Type B pancreatic cell (in vitro differentiated cells): ENCODE data around the gene ARHGAP4. TPM values are rescaled to one million over a fixed set of nuclear protein-coding genes. Genes with fewer than 3 reads are reported as not detected.
A peak's percentile ranks its signal among the peaks of the same experiment; 100 is the strongest.

Experiments
- DNase-seq: peaks from one replicate; pipeline ENCODE4 v3.0.0; 2021; ENCODE audit warnings: mixed read lengths; ENCODE audit not compliant: unreplicated experiment; ENCODE audit errors: extremely low spot score
- H3K27ac Mint-ChIP-seq: 2 replicates; pipeline ENCODE4 v1.8.0; 2021; ENCODE audit warnings: mild to moderate bottlenecking, mixed read lengths
- H3K27me3 Mint-ChIP-seq: 2 replicates; pipeline ENCODE4 v1.8.0; 2021; ENCODE audit warnings: mixed read lengths
- H3K36me3 Mint-ChIP-seq: 2 replicates; pipeline ENCODE4 v1.8.0; 2021; ENCODE audit warnings: mixed read lengths
- H3K4me1 Mint-ChIP-seq: one replicate; pipeline ENCODE4 v1.8.0; 2021; ENCODE audit warnings: mixed read lengths; ENCODE audit not compliant: unreplicated experiment
- H3K4me3 Mint-ChIP-seq: 2 replicates; pipeline ENCODE4 v1.8.0; 2021; ENCODE audit warnings: mild to moderate bottlenecking, mixed read lengths
- H3K9me3 Mint-ChIP-seq: 2 replicates; pipeline ENCODE4 v1.8.0; 2021; ENCODE audit warnings: mixed read lengths
- total RNA-seq: library from RNA; stranded (reverse); gene quantifications from 2 replicates; pipeline ENCODE4 v1.2.1, GENCODE V29; 2021; ENCODE audit warnings: low replicate concordance
- TF ChIP-seq, protein P1 (sequence below): fragments of 200-600 bp; sonication (generic); conservative IDR thresholded peaks from 2 replicates; pipeline ENCODE4 v1.5.0; 2021; ENCODE audit warnings: antibody characterized with exemption, mild to moderate bottlenecking

ARHGAP4 gene
- total RNA-seq, 1 donor from 2014 or later = 8.8 TPM

DNA sequence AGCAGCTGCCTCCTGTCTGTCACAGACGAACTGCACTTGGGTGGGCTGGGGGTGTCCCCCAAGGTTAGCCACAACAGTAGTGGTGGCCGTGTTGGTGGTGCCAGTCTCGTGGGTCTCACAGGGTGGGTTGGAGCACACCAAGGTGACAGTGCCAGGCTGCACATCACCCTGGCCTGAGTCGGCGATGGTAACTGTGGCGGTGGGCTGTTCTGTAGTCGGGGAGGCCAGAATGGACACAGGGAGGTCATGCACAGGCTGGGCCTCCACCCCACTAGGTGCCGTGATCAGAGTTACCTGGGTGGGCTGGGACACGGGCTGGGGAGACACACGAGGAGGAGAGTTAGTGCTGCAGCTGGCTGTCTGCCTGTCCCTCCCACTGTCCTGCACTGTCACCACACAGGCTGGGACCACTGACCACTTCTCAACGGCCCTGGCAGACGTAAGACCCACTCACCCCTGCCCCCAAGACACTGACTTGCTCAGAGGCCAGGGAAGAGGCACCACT lies 29.2 kb upstream of the ARHGAP4 start:
- H3K4me3 Mint-ChIP-seq = no peak overlapping the region
- H3K9me3 Mint-ChIP-seq = no peaks in the 10 kb centered on the region
- H3K4me1 Mint-ChIP-seq = no peaks in the 10 kb centered on the region
- no peak for DNase-seq
- TF ChIP-seq, protein P1, sequence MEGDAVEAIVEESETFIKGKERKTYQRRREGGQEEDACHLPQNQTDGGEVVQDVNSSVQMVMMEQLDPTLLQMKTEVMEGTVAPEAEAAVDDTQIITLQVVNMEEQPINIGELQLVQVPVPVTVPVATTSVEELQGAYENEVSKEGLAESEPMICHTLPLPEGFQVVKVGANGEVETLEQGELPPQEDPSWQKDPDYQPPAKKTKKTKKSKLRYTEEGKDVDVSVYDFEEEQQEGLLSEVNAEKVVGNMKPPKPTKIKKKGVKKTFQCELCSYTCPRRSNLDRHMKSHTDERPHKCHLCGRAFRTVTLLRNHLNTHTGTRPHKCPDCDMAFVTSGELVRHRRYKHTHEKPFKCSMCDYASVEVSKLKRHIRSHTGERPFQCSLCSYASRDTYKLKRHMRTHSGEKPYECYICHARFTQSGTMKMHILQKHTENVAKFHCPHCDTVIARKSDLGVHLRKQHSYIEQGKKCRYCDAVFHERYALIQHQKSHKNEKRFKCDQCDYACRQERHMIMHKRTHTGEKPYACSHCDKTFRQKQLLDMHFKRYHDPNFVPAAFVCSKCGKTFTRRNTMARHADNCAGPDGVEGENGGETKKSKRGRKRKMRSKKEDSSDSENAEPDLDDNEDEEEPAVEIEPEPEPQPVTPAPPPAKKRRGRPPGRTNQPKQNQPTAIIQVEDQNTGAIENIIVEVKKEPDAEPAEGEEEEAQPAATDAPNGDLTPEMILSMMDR = no peak
- H3K27me3 Mint-ChIP-seq = no peaks in the 10 kb centered on the region
- no peak overlapping the region for H3K27ac Mint-ChIP-seq
- peaks cover 6% of the 10 kb centered on the region for H3K36me3 Mint-ChIP-seq

DNA sequence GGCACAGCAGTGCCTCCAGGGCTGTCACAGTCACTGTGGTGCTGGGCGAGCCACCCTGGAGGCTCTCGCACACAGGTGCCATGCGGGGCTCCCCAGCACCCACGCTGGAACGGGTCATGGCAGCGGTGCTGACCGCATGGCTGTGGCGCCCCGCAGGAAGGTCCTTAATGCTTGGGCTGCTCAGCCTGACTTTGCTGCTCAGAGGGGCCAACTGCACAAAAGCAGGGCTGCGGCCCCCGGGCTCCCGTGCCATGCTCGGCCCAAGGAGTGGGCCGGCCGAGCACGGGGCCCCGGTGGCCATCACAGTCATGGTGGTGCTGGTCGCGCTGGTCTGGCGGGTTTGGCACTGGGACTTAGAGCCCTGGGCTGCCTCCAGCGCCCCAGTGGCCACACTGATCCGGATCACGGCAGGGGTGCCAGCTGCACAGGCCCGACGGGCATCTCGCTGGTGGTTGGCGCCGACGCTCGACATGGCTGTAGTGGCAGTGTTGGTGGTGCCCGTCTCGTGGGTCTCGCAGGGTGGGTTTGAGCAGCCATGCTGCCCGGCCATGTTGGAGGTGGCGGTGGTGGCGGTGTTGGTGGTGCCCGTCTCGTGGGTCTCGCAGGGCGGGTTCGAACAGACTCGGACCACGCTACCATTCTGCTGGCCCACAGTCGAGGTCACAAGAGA lies 28.6 kb upstream of the ARHGAP4 start:
- H3K4me1 Mint-ChIP-seq = no peaks in the 10 kb centered on the region
- no peaks in the 10 kb centered on the region for H3K9me3 Mint-ChIP-seq
- H3K27ac Mint-ChIP-seq = no peak overlapping the region
- TF ChIP-seq, protein P1 = no peak
- DNase-seq = no peak
- H3K27me3 Mint-ChIP-seq = no peaks in the 10 kb centered on the region
- H3K36me3 Mint-ChIP-seq = peaks cover 7% of the 10 kb centered on the region
- H3K4me3 Mint-ChIP-seq = no peak overlapping the region

DNA sequence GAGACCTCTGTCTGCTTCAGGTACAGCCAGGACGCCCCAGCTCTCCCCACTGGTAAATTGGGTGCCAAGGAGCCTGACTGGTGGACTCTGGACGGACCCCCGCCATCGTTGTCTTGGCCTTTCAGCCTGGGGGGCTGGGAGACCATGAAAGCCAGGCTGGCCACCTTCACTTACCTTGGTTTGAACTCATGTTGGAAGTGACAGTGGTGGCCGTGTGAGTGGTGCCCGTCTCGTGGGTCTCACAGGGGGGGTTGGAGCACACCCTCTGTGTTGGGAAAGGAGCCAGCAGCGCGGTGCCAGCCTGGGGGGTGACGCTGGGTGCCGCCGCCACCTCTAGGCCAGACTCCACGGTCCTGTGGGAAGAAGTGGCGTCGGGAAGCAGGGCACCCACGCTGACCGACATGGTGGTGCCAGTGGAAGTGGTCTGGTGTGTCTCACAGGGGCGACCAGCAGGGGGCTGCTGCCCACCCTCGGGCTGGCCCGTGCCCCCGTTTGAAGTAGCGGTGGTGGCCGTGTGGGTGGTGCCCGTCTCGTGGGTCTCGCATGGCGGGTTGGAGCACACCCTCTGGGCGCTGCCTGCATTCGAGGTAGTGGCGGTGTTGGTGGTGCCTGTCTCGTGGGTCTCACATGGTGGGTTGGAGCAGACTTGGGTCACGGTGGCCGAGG lies 28.0 kb upstream of the ARHGAP4 start:
- Mint-ChIP-seq H3K27ac (no peak overlapping the region), H3K4me3 (no peak overlapping the region), H3K36me3 (peaks cover 7% of the 10 kb centered on the region), H3K4me1 (peaks cover 3% of the 10 kb centered on the region), H3K27me3 (no peaks in the 10 kb centered on the region), H3K9me3 (no peaks in the 10 kb centered on the region)
- no peak for DNase-seq
- TF ChIP-seq, protein P1 = peak; percentile 36

DNA sequence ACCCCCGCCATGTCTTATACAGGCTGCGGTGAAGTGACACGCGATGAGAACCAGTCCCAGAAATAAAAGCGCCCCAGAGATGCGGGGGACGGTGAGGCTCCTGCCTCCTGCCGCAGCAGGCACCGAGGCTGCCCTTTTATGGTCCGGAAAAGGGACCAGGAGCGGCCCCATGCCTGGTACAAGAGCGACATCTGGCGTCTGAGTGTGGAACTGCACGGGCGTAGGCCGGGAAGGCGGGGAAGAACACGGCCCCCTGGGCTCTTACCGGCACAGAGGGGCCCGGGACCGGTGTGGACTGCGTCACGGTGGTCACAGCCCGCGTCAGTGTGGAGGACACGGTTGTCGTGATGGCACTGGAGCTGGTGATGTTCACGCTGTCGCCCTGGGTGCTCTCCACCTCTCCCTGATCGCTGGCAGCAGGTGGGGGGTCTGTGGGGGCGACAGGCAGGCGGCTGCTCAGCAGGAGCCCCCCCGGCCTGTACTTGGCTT lies 27.3 kb upstream of the ARHGAP4 start:
- no peaks in the 10 kb centered on the region for H3K9me3 Mint-ChIP-seq
- no peaks in the 10 kb centered on the region for H3K27me3 Mint-ChIP-seq
- peak overlapping the region; percentile 51 for H3K27ac Mint-ChIP-seq
- peaks cover 8% of the 10 kb centered on the region for H3K4me1 Mint-ChIP-seq
- H3K36me3 Mint-ChIP-seq = peaks cover 7% of the 10 kb centered on the region
- H3K4me3 Mint-ChIP-seq = no peak overlapping the region
- TF ChIP-seq, protein P1 = peak; percentile 99
- peak; percentile 90 for DNase-seq

DNA sequence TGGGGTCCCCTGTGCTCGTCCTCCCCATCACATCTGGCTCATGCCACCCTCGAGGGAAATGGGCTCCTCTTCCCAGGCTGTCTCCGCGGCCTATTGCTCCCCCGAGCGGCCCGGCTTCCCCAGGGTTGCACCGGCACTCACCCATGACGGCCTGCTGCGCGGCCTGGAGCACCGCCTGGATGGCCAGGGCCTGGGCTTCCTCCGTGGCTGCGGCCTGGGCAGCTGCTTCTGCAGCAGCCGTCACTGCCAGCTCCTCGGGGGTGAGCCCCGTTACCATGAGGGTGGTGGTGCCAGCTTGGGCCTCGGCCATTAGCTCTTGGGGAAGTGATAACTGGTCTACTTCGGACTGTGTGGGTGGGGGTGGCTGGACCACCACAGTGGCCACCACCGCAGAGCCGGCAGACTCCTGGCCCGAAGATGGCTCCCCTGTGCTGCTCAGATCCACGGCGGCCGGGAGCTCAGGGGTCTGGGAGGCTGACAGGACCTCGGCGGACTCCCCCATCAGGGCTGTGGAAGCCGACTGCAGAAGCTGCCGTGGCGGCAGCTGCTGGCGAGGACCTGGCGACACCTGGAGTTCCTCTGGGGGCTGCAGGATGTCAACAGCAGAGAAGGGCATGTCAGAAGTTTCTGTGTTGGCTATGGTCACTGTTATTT lies 26.4 kb upstream of the ARHGAP4 start:
- TF ChIP-seq, protein P1 = no peak
- DNase-seq = no peak
- H3K27me3 Mint-ChIP-seq = no peaks in the 10 kb centered on the region
- no peak overlapping the region for H3K4me3 Mint-ChIP-seq
- H3K27ac Mint-ChIP-seq = peak overlapping the region; percentile 51
- H3K9me3 Mint-ChIP-seq = no peaks in the 10 kb centered on the region
- H3K4me1 Mint-ChIP-seq = peaks cover 14% of the 10 kb centered on the region
- H3K36me3 Mint-ChIP-seq = peaks cover 9% of the 10 kb centered on the region
